ENCODE measurements around the gene SNAPC3.

DNA sequence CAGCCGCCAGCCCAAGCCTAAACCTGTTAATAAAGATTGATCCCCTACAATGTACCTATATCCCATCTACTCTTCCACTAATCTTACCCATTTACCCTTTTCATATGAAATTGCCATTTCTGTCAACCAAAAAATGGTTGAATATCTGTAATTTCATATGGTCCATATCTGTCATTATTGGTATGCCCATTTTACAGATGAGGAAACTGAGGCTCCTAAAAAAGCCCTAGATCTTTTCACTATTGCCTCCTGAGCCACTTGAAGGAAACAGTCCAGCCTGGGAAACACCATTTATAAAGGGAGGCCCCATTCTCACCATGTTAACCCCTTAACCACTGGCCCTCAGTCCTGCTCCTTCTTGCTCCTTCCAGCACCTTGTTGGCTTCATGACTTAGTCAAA lies 41.2 kb upstream of the SNAPC3 start:
- TF ChIP-seq, protein P1, sequence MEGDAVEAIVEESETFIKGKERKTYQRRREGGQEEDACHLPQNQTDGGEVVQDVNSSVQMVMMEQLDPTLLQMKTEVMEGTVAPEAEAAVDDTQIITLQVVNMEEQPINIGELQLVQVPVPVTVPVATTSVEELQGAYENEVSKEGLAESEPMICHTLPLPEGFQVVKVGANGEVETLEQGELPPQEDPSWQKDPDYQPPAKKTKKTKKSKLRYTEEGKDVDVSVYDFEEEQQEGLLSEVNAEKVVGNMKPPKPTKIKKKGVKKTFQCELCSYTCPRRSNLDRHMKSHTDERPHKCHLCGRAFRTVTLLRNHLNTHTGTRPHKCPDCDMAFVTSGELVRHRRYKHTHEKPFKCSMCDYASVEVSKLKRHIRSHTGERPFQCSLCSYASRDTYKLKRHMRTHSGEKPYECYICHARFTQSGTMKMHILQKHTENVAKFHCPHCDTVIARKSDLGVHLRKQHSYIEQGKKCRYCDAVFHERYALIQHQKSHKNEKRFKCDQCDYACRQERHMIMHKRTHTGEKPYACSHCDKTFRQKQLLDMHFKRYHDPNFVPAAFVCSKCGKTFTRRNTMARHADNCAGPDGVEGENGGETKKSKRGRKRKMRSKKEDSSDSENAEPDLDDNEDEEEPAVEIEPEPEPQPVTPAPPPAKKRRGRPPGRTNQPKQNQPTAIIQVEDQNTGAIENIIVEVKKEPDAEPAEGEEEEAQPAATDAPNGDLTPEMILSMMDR (conservative IDR thresholded peaks at IDR 0.05; ENCODE audit: low read depth, low read length): no peak
- no peak for TF ChIP-seq SMC3 (IDR thresholded peaks at IDR 0.05; ENCODE audit: low read depth, low read length)
- no peak for TF ChIP-seq POLR2A (IDR thresholded peaks at IDR 0.05; ENCODE audit: low read depth, low read length)
- TF ChIP-seq CEBPB (IDR thresholded peaks at IDR 0.05; ENCODE audit: low read depth, low read length): no peak
- TF ChIP-seq RAD21 (IDR thresholded peaks at IDR 0.05; ENCODE audit: low read length): no peak
- TF ChIP-seq MAFK (IDR thresholded peaks at IDR 0.05; ENCODE audit: low read depth, low read length): no peak
- no peak for TF ChIP-seq BHLHE40 (IDR thresholded peaks at IDR 0.05; ENCODE audit: low read depth, low read length)
- TF ChIP-seq, protein P2, sequence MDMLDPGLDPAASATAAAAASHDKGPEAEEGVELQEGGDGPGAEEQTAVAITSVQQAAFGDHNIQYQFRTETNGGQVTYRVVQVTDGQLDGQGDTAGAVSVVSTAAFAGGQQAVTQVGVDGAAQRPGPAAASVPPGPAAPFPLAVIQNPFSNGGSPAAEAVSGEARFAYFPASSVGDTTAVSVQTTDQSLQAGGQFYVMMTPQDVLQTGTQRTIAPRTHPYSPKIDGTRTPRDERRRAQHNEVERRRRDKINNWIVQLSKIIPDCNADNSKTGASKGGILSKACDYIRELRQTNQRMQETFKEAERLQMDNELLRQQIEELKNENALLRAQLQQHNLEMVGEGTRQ (IDR thresholded peaks at IDR 0.05; ENCODE audit: low read depth, low read length): no peak
- TF ChIP-seq MXI1 (IDR thresholded peaks at IDR 0.05; ENCODE audit: borderline replicate concordance, low read depth, low read length): no peak

Data from IMR-90 (cell line).